Pons (tissue), 1 donor: ENCODE results near the gene AFAP1.
"Not testable (repeated sequence)": the region's sequence is repeated elsewhere in the genome, so short reads cannot be mapped to it uniquely, and the experiment has no call there.

Source experiments
- DNase-seq: peaks from one replicate; pipeline ENCODE4 v3.0.0-alpha.2; 2016; ENCODE audit warnings: low spot score

Gene AFAP1

GRCh38 chr4:7944599-7945220 is 5.0 kb upstream of the AFAP1 start:
- no peak for DNase-seq

- DNase-seq, result not testable (repeated sequence)
Measured at GRCh38 chr4:7943688-7944087, 4.0 kb upstream of the AFAP1 start.

GRCh38 chr4:7943211-7943610 is 3.5 kb upstream of the AFAP1 start:
- DNase-seq, result no peak

GRCh38 chr4:7941965-7942496 is 2.4 kb upstream of the AFAP1 start:
- no peak for DNase-seq

DNA sequence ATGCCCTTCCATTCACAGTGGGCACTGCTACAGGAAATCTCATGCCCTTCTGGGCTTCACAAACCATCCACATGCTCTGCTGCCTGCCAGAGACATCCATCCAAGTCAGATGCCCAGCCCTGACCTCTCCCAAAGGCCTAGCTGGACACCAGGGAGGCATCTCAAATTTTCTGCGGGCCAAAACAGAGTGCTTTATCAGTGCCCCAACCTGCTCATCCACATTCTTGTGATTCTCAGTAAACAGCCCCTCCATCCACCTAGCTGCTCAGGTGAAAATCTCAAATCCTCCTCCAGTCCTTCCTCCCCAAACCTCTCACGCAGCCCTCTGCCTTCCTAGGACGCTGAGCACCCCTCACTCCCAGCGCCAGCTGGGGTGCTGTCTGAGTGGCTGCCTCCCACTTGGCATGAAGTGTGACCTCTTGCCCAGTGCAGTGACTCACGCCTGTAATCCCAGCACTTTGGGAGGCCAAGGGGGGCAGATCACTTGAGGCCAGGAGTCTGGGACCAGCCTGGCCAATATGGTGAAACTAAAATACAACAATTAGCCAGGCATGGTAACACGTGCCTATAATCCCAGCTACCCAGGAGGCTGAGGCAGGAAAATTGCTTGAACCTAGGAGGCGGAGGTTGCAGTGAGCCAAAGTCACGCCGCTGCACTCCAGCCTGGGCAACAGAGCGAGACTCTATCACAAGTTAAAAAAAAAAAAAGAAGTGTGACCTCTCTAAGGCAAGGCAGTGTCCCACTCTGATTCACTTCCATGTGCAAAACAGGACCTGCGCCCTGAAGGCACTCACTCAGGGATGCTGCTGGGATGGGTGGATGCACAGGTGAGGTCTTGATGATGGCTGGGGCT is 1.7 kb upstream of the AFAP1 start:
- DNase-seq, result no peak

DNA sequence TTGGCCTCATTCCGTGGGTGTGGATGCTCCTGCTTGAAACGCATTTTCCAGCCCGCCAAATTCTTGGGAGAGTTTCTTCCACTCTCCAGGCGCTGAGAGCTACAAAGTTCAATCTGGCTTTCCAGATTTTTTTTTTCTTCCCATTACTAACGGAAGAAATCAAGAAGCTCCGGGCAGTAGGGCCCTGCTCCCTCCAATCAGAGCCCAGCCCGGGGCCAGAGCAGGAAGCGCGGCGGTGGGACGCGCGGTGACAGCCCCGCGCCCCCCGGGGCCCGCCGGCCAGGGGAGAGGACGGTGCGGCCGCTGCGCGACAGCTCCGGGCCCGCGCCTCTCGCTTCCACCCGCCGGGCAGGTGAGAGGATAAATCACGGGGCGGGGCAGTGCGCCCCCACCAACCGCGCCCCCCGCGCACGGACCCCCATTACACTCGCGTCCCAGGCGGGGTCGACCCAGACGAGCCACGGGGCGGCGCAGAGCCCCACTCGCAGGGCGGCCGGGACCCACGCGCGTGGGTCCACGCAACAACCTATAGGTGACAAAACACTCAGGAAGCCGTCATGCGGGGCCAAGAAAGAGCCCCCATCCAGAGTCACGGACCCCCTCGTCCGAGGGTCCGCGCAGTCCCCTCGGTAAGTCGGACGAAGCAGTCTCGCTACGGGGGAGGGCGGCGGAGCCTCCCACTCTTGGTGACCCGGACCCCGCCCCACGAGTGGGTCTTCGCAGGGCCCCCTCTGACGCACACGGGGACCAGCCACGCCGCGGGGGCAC is 868 bp downstream of the AFAP1 start:
- no peak for DNase-seq

DNA sequence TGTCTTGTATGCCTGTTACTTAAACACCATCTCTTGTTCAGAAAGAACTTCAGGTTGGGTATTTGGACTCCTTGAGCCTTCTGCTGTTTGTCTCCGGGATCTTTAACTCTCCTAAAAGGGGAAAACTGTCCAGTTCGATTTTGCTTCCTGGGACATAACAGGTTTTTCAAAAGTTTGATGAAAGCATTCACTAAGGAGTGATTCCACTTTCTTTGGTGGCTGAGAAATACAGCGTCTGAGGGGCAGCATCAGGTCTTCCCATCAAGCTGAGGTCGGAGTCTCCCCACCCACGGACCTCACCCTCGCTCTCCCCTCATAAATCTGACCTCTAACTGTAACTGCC is 1.4 kb downstream of the AFAP1 start:
- DNase-seq, result no peak

GRCh38 chr4:7937006-7937405 is 2.7 kb downstream of the AFAP1 start:
- no peak for DNase-seq

DNA sequence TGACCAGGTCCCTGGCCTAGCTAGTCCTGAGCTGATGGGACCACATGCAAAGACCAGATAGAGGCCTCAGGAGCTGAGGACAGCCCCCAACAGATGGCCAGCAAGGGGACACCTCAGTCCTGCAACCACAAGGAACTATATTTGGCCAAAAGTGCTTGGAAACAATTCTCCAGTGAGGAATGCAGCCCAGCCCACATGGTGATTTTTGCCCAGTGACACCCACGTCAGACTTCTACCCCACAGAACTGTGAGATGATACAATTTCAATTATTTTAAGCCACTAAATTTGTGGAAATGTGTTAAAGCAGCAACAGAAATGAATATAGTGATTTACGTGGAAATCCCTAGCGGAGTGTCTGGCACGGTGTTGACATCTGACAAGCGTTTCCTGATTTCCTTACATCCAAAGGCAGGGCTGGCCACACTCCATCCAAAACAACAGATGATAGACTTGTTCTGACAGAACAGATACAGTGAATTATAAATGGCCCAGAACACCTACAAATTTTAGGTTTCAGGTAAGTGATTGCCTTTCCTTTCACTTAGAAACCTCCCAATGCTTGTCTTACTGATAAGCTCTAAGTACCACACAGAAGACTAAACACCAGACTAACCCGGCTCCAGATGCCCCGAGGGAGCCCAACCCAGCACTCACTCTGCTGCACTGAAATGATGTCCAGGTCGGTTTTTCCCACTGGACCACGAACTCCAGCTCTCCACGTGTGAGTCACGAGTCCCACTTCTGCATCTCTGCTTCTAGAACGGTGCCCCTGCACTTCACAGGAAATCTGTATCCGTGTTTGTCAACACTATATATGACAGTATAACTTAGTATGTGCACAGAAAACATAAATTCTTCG is 5.8 kb downstream of the AFAP1 start:
- DNase-seq, result no peak

DNA sequence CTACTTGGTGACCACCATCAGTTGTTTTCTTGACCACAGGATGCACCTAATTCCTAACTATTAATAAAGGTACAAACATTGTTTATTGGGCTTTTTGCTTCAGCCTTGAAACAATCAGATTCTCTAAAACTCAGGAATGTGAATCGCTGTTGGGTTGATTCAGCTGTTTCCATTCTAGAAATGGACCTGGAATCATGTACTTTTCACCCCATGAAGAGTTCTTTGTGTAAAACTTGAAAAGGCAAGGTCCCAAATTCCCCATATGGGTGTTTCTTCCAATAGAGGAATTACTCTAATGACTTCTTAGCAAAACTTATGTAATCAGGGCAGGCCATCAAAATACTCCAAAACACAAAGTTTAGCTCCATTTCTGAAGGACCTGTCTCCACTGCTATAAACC is 7.4 kb downstream of the AFAP1 start:
- no peak for DNase-seq

DNA sequence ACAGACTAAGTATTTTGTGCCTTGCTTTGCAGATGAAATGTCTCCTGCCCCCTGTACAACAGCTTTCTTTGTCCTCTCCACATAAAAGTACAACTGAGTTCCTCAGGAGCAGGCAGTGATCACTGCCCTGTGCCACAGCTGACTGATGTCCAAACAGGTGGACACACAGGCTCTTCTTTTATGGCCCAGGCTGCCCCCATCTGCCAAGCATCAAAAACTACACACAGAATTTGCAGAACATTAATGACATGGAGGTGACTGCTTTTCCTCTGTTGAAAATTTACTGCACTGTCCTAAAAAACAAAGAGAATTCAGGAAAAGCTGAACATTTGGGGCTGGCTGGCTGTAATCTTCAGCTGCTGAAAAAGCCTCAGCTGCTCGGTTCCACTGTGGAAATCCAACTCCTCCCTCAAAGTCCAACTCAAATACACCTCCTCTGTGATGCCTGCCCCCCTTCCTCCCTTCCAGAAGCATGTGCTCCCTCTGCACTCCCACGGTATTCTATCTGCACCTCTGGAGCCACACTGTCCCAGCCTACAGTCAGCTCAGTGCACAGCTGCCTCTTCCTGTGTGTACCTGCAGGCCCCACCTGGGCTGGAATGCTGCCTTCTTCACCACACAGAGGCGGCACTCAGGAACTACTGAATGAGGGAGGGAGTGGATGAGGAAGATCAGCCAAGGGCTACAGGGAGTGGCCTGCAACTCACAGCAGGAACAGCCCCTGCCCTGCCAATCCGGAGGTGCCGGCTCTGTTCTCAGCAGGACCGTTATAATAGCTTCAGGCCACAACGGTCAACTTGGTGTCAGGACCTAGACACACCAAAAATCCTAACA is 10.3 kb downstream of the AFAP1 start:
- no peak for DNase-seq

GRCh38 chr4:7928711-7929110 is 10.9 kb downstream of the AFAP1 start:
- no peak for DNase-seq

- DNase-seq, result no peak
Measured at GRCh38 chr4:7926822-7927221, 12.8 kb downstream of the AFAP1 start.

DNA sequence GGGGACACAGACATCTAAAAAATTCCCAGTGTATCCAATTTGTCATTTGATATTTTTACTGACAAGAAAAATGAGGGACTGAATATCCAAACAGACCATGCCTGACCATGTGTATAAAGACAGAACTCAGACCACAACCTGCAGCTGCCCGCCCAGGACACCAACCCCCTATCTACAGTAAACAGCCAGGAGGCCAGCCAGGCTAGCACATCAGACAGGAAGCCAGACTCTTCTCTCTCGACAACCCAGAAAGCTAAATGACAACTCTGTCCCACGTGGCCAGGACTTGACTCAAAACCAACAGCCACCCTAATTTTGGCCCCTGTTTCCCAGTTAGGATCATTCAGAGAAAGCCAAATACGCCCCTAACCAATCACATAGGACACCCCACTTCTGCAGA is 15.1 kb downstream of the AFAP1 start:
- DNase-seq, result no peak

- DNase-seq, result no peak
Measured at GRCh38 chr4:7924163-7924562, 15.5 kb downstream of the AFAP1 start.

GRCh38 chr4:7922466-7922865 is 17.2 kb downstream of the AFAP1 start:
- no peak for DNase-seq

DNA sequence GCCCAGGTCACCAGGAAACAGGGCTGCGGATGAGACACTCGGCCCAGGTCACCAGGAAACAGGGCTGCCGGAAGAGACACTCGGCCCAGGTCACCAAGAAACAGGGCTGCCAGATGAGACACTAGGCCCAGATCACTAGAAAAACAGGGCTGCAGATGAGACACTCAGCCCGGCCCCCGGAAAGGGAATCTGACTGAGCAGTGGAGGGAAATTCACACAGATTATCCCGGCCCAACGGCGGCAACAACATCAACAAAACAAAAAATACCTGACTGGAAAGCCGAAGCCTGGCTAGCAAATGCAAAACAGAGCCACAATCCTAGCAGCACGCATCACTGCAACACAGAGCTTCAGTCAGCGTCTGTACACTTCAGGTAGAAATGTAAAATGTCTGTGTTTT is 20.7 kb downstream of the AFAP1 start:
- DNase-seq, result no peak

- not testable (repeated sequence) for DNase-seq
Measured at GRCh38 chr4:7918187-7918586, 21.5 kb downstream of the AFAP1 start.

GRCh38 chr4:7917669-7918068 is 22.0 kb downstream of the AFAP1 start:
- no peak for DNase-seq

DNA sequence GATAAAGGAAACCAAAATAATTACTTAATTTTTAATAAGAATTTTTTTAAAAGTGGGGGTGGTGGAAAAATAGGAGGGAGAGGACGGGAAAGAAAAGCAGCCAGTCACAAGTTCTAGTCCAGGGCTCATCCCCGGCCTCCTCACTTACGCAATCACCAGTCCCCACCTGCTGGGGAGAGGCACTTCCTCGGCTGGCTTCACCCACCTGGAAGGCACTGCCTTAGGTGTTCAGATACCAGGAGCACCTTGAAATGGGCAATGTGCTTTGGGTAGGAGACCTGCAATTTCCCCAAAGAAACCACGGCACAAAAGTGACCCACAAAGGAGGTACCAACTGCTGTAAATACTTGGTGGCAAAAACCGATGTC is 23.8 kb downstream of the AFAP1 start:
- DNase-seq, result no peak

- no peak for DNase-seq
Measured at GRCh38 chr4:7912826-7913225, 26.8 kb downstream of the AFAP1 start.
